GM12878 (cell line): Measurements from ENCODE around the gene DKKL1. TPM values are rescaled to one million over a fixed set of nuclear protein-coding genes. Genes with fewer than 3 reads are reported as not detected.

ENCODE experiments used
- ATAC-seq: fragments of 200-7000 bp; cut with Tn5 transposase; 3 replicates; pipeline ENCODE4 v1.9.1; 2020; ENCODE audit warnings: mild to moderate bottlenecking, moderate library complexity
- BruUV-seq: library from RNA; stranded (reverse); fragments of 400-500 nt; replicated peaks from 2 replicates; lab custom pipeline; 2021; lab: Mats Ljungman, UMichigan
- CTCF ChIA-PET: fragments of 300-600 bp; sonication (Branson Sonifier 250); formaldehyde crosslinking; extraction: SDS; loops from one replicate; lab custom pipeline; 2021; ENCODE audit warnings: inconsistent platforms; lab: Yijun Ruan, JAX
- POLR2A ChIA-PET: fragments of 350-600 bp; formaldehyde crosslinking; extraction: SDS; loops from one replicate; lab custom pipeline; 2021; ENCODE audit warnings: inconsistent platforms; lab: Charles Lee
- RAD21 ChIA-PET: fragments of 300-600 bp; sonication (Branson Sonifier 250); formaldehyde crosslinking; loops from one replicate; lab custom pipeline; 2023; ENCODE audit warnings: antibody characterized with exemption; ENCODE audit not compliant: unreplicated experiment; lab: Charles Lee
- SMC1A ChIA-PET: fragments of 300-600 bp; sonication (Branson Sonifier 250); formaldehyde crosslinking; loops from one replicate; lab custom pipeline; 2023; ENCODE audit not compliant: unreplicated experiment, uncharacterized antibody; lab: Charles Lee
- DNase-seq: peaks from one replicate; pipeline ENCODE4 v3.0.0-alpha.2; 2011; ENCODE audit warnings: low read depth, low spot score
- FAIRE-seq: peaks from 3 replicates; lab custom pipeline; 2011; peaks lifted over from hg19 to GRCh38; lab: Jason Lieb, UNC
- H2AFZ ChIP-seq: 2 replicates; pipeline ENCODE4 v1.6.0; 2011; ENCODE audit warnings: low read depth, low read length, control low read depth; ENCODE audit not compliant: control insufficient read depth
- H3K27ac ChIP-seq: 2 replicates; pipeline ENCODE4 v1.5.1; 2011; ENCODE audit warnings: control low read depth; ENCODE audit not compliant: control insufficient read depth, insufficient read depth
- H3K27me3 ChIP-seq, 2 experiments: replicated peaks in 1 of 2; 2 replicates each; pipeline versions ENCODE4 v1.6.0 to v1.6.1; 2011; ENCODE audit warnings: low read length in 1 of 2; ENCODE audit not compliant: control insufficient read depth in 2 of 2, insufficient read depth in 2 of 2
- H3K36me3 ChIP-seq, 2 experiments: 2 replicates each; pipeline ENCODE4 v1.5.1; 2011; ENCODE audit warnings: low read length in 1 of 2; ENCODE audit not compliant: control insufficient read depth in 2 of 2, insufficient read depth in 2 of 2
- H3K4me1 ChIP-seq: 2 replicates; pipeline ENCODE4 v1.6.1; 2011; ENCODE audit warnings: mild to moderate bottlenecking, low read length, moderate library complexity, mixed read lengths; ENCODE audit not compliant: control insufficient read depth, insufficient read depth
- H3K4me2 ChIP-seq: 2 replicates; pipeline ENCODE4 v1.6.0; 2011; ENCODE audit warnings: control low read depth; ENCODE audit not compliant: control insufficient read depth, insufficient read depth
- H3K4me3 ChIP-seq: fragments of 200-600 bp; sonication (generic); 2 replicates; pipeline ENCODE4 v1.5.1; 2016
- H3K79me2 ChIP-seq: 2 replicates; pipeline ENCODE4 v1.6.0; 2011; ENCODE audit warnings: low read length; ENCODE audit not compliant: control insufficient read depth, insufficient read depth
- H3K9ac ChIP-seq: 2 replicates; pipeline ENCODE4 v1.8.0; 2011; ENCODE audit warnings: low read length, control low read depth, mixed read lengths; ENCODE audit not compliant: control insufficient read depth, insufficient read depth
- H3K9me3 ChIP-seq: replicated peaks from 3 replicates; pipeline ENCODE4 v1.5.1; 2011; ENCODE audit warnings: mild to moderate bottlenecking, low read length; ENCODE audit not compliant: control insufficient read depth, insufficient read depth
- H4K20me1 ChIP-seq: 2 replicates; pipeline ENCODE4 v1.6.0; 2011; ENCODE audit not compliant: control insufficient read depth, insufficient read depth
- CBFB ChIP-seq: IDR thresholded peaks from 2 replicates; pipeline ENCODE4 v1.6.1; 2016; ENCODE audit warnings: antibody characterized with exemption, low read depth
- CBX3 ChIP-seq: fragments of 200-600 bp; sonication (generic); IDR thresholded peaks from 2 replicates; pipeline ENCODE4 v1.6.1; 2016; ENCODE audit warnings: low read depth, borderline replicate concordance
- FOS ChIP-seq: IDR thresholded peaks from 3 replicates; pipeline ENCODE4 v1.6.1; 2011; ENCODE audit warnings: borderline replicate concordance; ENCODE audit not compliant: insufficient read length; ENCODE audit errors: extremely low read depth
- MTA2 ChIP-seq: fragments of 450-650 bp; IDR thresholded peaks from 2 replicates; pipeline ENCODE4 v1.6.1; 2016; ENCODE audit warnings: low read depth, mild to moderate bottlenecking, moderate library complexity
- NR2C2 ChIP-seq: IDR thresholded peaks from 2 replicates; pipeline ENCODE4 v1.6.1; 2011; ENCODE audit warnings: borderline replicate concordance, low read depth; ENCODE audit not compliant: control insufficient read depth, insufficient read length
- NR2F1 ChIP-seq: fragments of 450-650 bp; conservative IDR thresholded peaks from 2 replicates; pipeline ENCODE4 v1.6.1; 2017; ENCODE audit warnings: mild to moderate bottlenecking
- NRF1 ChIP-seq: conservative IDR thresholded peaks from 2 replicates; pipeline ENCODE4 v1.6.1; 2011; ENCODE audit warnings: mild to moderate bottlenecking, low read depth, low read length, improper control_type of control experiment
- PML ChIP-seq: IDR thresholded peaks from 2 replicates; pipeline ENCODE4 v1.6.1; 2012; ENCODE audit warnings: low read length, inconsistent platforms
- WGBS: methylation state at CpG from one replicate; pipeline ENCODE4 v1.1.6; 2016; ENCODE audit warnings: low lambda C conversion rate; ENCODE audit not compliant: insufficient replicate concordance, insufficient coverage; ENCODE audit errors: missing lambda C conversion rate; 5-methylcytosine and 5-hydroxymethylcytosine counted together
- in situ Hi-C: fragments of 300-500 bp; cut with MboI; formaldehyde crosslinking; loops from 9 replicates; pipeline ENCODE4 v1.14.3; 2018; ENCODE audit warnings: mixed read lengths
- intact Hi-C: fragments of 100-400 bp; cut with micrococcal nuclease; formaldehyde crosslinking; loops from one replicate; pipeline ENCODE4 v1.14.2; 2022; ENCODE audit not compliant: unreplicated experiment
- polyA plus RNA-seq, 11 experiments: library from polyadenylated mRNA; depleted of rRNA in 4 of 11; unstranded in 6 of 11; stranded (reverse) in 5 of 11; fragments of >200 nt; fragmentation: Nextera tagmentation in 4 of 11; fragmentation: Illumina TruSeq in 1 of 11; extraction: Ambion mirVana in 4 of 11; extraction: Trizol in 1 of 11; gene quantifications; 1 replicate in 1 of 11; 2 replicates in 10 of 11; pipeline versions ENCODE4 v1.2.1 to v1.2.3, GENCODE V29; 2011 to 2016; ENCODE audit warnings: inconsistent platforms in 2 of 11, missing spikeins in 2 of 11, low read depth in 1 of 11
- total RNA-seq, 4 experiments: library from RNA; depleted of rRNA in 3 of 4; stranded (reverse); fragments of >200 nt in 3 of 4; fragmentation: Illumina TruSeq in 1 of 4; extraction: Trizol in 1 of 4; gene quantifications; 2 replicates each; pipeline versions ENCODE4 v1.2.1 to v1.2.3, GENCODE V29; 2013 to 2021
- TF ChIP-seq, protein P1 (sequence below): IDR thresholded peaks from 2 replicates; pipeline ENCODE4 v1.6.1; 2012; ENCODE audit warnings: low read depth, low read length, improper control_type of control experiment
- TF ChIP-seq, protein P2 (sequence below): fragments of 450-650 bp; IDR thresholded peaks from 2 replicates; pipeline ENCODE4 v1.6.1; 2017; ENCODE audit warnings: mild to moderate bottlenecking, moderate library complexity

Gene DKKL1
- total and polyA plus RNA-seq, 10 of the 15 experiments (the other 5 are each of a cell fraction or from before 2014, with no cell fraction given) = not detected

DNA sequence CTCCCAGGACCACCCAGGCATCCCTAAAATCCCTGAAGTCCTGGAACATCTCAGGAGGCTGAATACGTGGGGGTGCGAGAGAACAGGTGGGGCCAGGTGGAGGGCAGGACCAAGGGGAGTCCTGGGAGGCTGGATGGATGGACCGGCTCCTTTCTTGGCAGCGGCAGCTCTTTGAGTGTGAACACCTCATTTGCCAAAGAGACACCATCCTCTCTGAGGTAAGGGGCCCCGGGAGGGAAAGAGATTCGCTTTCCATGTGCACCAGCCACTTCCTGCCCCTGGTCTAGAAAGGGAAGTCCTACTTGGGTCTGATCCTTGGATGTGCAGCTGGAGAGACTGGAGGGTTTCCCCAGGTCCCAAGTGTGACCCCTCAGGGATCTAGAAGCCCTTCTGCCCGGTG is 43.4 kb downstream of the DKKL1 start:
- Histone ChIP-seq H4K20me1 (no peaks in the 10 kb centered on the region), H3K36me3 (no peaks in the 10 kb centered on the region), H3K4me3 (no peak overlapping the region), H3K9me3 (no peaks in the 10 kb centered on the region), H3K27ac (no peak overlapping the region), H3K9ac (no peak overlapping the region), H3K4me2 (no peak overlapping the region), H3K4me1 (peaks cover 21% of the 10 kb centered on the region), H3K79me2 (no peaks in the 10 kb centered on the region), H2AFZ (no peak overlapping the region), H3K27me3 (no peaks in the 10 kb centered on the region)
- DNase-seq (no peak), ATAC-seq (no peak), FAIRE-seq (no peak)
- ChIA-PET CTCF (interaction anchor here (2.6 kb wide), 1 partner anchor 16 kb away, joined by 11 read pairs; no protein-coding TSS in a partner anchor), POLR2A (no interaction called here), SMC1A (interaction anchor here (1.0 kb wide), 1 partner anchor 76 kb away, joined by 3 read pairs; no protein-coding TSS in a partner anchor), RAD21 (interaction anchor here (1.2 kb wide), 1 partner anchor 16 kb away, joined by 4 read pairs; no protein-coding TSS in a partner anchor)
- 65% methylated on average over 7 of the region's 7 CpGs for WGBS
- no TSS peak for BruUV-seq
- no peak for TF ChIP-seq CBFB
- no peak for TF ChIP-seq CBX3
- no peak for TF ChIP-seq NRF1
- TF ChIP-seq MTA2 = no peak
- no peak for TF ChIP-seq NR2F1
- TF ChIP-seq, protein P1, sequence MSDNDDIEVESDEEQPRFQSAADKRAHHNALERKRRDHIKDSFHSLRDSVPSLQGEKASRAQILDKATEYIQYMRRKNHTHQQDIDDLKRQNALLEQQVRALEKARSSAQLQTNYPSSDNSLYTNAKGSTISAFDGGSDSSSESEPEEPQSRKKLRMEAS = no peak
- TF ChIP-seq PML = no peak
- TF ChIP-seq FOS = no peak
- TF ChIP-seq NR2C2 = no peak
- TF ChIP-seq, protein P2, sequence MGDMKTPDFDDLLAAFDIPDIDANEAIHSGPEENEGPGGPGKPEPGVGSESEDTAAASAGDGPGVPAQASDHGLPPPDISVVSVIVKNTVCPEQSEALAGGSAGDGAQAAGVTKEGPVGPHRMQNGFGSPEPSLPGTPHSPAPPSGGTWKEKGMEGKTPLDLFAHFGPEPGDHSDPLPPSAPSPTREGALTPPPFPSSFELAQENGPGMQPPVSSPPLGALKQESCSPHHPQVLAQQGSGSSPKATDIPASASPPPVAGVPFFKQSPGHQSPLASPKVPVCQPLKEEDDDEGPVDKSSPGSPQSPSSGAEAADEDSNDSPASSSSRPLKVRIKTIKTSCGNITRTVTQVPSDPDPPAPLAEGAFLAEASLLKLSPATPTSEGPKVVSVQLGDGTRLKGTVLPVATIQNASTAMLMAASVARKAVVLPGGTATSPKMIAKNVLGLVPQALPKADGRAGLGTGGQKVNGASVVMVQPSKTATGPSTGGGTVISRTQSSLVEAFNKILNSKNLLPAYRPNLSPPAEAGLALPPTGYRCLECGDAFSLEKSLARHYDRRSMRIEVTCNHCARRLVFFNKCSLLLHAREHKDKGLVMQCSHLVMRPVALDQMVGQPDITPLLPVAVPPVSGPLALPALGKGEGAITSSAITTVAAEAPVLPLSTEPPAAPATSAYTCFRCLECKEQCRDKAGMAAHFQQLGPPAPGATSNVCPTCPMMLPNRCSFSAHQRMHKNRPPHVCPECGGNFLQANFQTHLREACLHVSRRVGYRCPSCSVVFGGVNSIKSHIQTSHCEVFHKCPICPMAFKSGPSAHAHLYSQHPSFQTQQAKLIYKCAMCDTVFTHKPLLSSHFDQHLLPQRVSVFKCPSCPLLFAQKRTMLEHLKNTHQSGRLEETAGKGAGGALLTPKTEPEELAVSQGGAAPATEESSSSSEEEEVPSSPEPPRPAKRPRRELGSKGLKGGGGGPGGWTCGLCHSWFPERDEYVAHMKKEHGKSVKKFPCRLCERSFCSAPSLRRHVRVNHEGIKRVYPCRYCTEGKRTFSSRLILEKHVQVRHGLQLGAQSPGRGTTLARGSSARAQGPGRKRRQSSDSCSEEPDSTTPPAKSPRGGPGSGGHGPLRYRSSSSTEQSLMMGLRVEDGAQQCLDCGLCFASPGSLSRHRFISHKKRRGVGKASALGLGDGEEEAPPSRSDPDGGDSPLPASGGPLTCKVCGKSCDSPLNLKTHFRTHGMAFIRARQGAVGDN = no peak
- in situ Hi-C loops (no loop called here), intact Hi-C loops (no loop called here)
